ENCODE measurements around the gene DOCK1. TPM values are rescaled to one million over a fixed set of nuclear protein-coding genes. Genes with fewer than 3 reads are reported as not detected.

The DOCK1 gene
- total and polyA plus RNA-seq, 2 donors from 2014 or later = 15.8 to 81.7 TPM

- intact Hi-C loops (cut with DNase I) = no loop called here
- H3K9me3 ChIP-seq (ENCODE audit: control insufficient read depth in 2 of 3, insufficient read depth in 1 of 3, low read length in 3 of 3) = no peaks in the 10 kb centered on the region
- H3K4me1 ChIP-seq (ENCODE audit: control insufficient read depth in 2 of 3, insufficient read depth in 2 of 3, low read depth in 1 of 3, low read length in 3 of 3) = no peaks in the 10 kb centered on the region
- H3K36me3 ChIP-seq (ENCODE audit: control insufficient read depth in 2 of 3, insufficient read depth in 3 of 3, low read length in 3 of 3) = peaks cover 0 to 4% (median 0%) of the 10 kb centered on the region in 3 donors
- no peak overlapping the region for H3K9ac ChIP-seq (ENCODE audit: low read length in 3 of 3)
- no peaks in the 10 kb centered on the region for H3K27me3 ChIP-seq (ENCODE audit: control insufficient read depth, insufficient read depth, low read length)
- FAIRE-seq (no peak), DNase-seq (no peak)
- TF ChIP-seq CTCF (IDR thresholded peaks at IDR 0.05; ENCODE audit: borderline replicate concordance, extremely low read depth, insufficient read depth) = no peak
- no peak overlapping the region for H3K4me3 ChIP-seq (ENCODE audit: low read length in 3 of 3)
- H3K27ac ChIP-seq (ENCODE audit: low read depth in 2 of 2, low read length in 2 of 2) = no peak overlapping the region
These were observed 212.8 kb downstream of the DOCK1 start for GRCh38 chr10:127118034-127118433.

GRCh38 chr10:127119936-127120335 is 214.7 kb downstream of the DOCK1 start:
- DNase-seq (no peak), FAIRE-seq (no peak)
- H3K36me3 ChIP-seq (ENCODE audit: control insufficient read depth in 2 of 3, insufficient read depth in 3 of 3, low read length in 3 of 3) = no peaks in the 10 kb centered on the region
- H3K4me3 ChIP-seq (ENCODE audit: low read length in 3 of 3) = no peak overlapping the region
- no peaks in the 10 kb centered on the region for H3K4me1 ChIP-seq (ENCODE audit: control insufficient read depth in 2 of 3, insufficient read depth in 2 of 3, low read depth in 1 of 3, low read length in 3 of 3)
- intact Hi-C loops (cut with DNase I) = no loop called here
- no peak overlapping the region for H3K9ac ChIP-seq (ENCODE audit: low read length in 3 of 3)
- no peaks in the 10 kb centered on the region for H3K9me3 ChIP-seq (ENCODE audit: control insufficient read depth in 2 of 3, insufficient read depth in 1 of 3, low read length in 3 of 3)
- H3K27ac ChIP-seq (ENCODE audit: low read depth in 2 of 2, low read length in 2 of 2) = no peak overlapping the region
- no peaks in the 10 kb centered on the region for H3K27me3 ChIP-seq (ENCODE audit: control insufficient read depth, insufficient read depth, low read length)
- no peak for TF ChIP-seq CTCF (IDR thresholded peaks at IDR 0.05; ENCODE audit: borderline replicate concordance, extremely low read depth, insufficient read depth)

GRCh38 chr10:127122831-127123230 is 217.6 kb downstream of the DOCK1 start:
- Histone ChIP-seq H3K4me1 (ENCODE audit: control insufficient read depth in 2 of 3, insufficient read depth in 2 of 3, low read depth in 1 of 3, low read length in 3 of 3) (no peaks in the 10 kb centered on the region), H3K9me3 (ENCODE audit: control insufficient read depth in 2 of 3, insufficient read depth in 1 of 3, low read length in 3 of 3) (no peaks in the 10 kb centered on the region), H3K36me3 (ENCODE audit: control insufficient read depth in 2 of 3, insufficient read depth in 3 of 3, low read length in 3 of 3) (peaks cover 0 to 7% (median 4%) of the 10 kb centered on the region in 3 donors), H3K4me3 (ENCODE audit: low read length in 3 of 3) (no peak overlapping the region), H3K27ac (ENCODE audit: low read depth in 2 of 2, low read length in 2 of 2) (no peak overlapping the region), H3K9ac (ENCODE audit: low read length in 3 of 3) (no peak overlapping the region), H3K27me3 (ENCODE audit: control insufficient read depth, insufficient read depth, low read length) (no peaks in the 10 kb centered on the region)
- FAIRE-seq (no peak), DNase-seq (no peak)
- no peak for TF ChIP-seq CTCF (IDR thresholded peaks at IDR 0.05; ENCODE audit: borderline replicate concordance, extremely low read depth, insufficient read depth)
- intact Hi-C loops (cut with DNase I) = no loop called here

- no peak for TF ChIP-seq CTCF (IDR thresholded peaks at IDR 0.05; ENCODE audit: borderline replicate concordance, extremely low read depth, insufficient read depth)
- no peak overlapping the region for H3K27ac ChIP-seq (ENCODE audit: low read depth in 2 of 2, low read length in 2 of 2)
- FAIRE-seq = no peak
These were observed 218.4 kb downstream of the DOCK1 start for GRCh38 chr10:127123626-127124025.

More at GRCh38 chr10:127123626-127124025, 218.4 kb downstream of the DOCK1 start:
- no peak overlapping the region for H3K4me3 ChIP-seq (ENCODE audit: low read length in 3 of 3)
- intact Hi-C loops (cut with DNase I) = no loop called here
- no peaks in the 10 kb centered on the region for H3K9me3 ChIP-seq (ENCODE audit: control insufficient read depth in 2 of 3, insufficient read depth in 1 of 3, low read length in 3 of 3)
- no peaks in the 10 kb centered on the region for H3K4me1 ChIP-seq (ENCODE audit: control insufficient read depth in 2 of 3, insufficient read depth in 2 of 3, low read depth in 1 of 3, low read length in 3 of 3)
- no peak overlapping the region for H3K9ac ChIP-seq (ENCODE audit: low read length in 3 of 3)
- H3K27me3 ChIP-seq (ENCODE audit: control insufficient read depth, insufficient read depth, low read length) = no peaks in the 10 kb centered on the region
- DNase-seq = no peak
- peaks cover 0 to 7% (median 4%) of the 10 kb centered on the region in 3 donors for H3K36me3 ChIP-seq (ENCODE audit: control insufficient read depth in 2 of 3, insufficient read depth in 3 of 3, low read length in 3 of 3)
